ENCODE data around the gene CHIT1.

The CHIT1 gene

GRCh38 chr1:203172184-203173010, 57.1 kb downstream of the CHIT1 start:
- DNase-seq: peak; percentile 52

DNA sequence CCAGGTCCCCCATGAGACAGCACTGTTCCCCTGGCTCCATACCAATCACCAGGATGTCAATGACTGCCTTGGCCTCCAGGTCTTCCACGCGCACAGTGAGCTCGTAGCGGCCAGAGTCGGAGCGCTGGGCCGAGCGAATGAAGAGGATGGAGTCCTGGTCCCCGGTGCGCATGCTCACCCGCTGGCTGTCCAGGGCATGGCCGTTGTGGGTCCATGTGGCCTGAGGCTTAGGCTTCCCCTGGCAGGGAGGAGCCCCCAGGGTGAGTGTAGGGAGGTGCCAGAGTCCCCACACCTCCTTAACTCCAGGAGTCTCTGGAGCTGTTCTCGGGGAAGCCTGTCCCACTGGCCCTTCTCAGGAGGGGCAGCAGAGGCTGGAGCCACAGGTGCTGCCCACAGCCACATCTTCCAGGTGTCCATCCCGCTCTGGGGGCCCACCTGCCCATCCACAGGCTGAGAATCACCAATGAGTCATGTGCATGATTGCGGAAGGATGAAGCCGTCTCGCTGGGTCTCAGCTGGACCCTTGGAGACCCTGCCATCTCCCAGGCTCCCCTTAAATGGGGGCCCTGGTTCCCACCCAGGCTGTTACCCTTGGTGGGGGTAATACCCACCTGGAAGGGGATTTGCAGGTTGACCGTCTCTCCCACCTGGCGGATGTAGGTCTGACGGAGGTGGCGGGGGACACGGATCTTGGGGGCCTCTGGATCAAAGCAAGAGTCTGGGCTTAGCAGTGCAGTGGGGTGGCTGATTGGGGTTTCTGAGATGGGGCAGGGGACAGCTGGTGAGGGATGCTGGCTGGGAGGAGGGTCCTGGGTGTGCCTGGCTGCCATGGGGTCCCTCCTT, 57.9 kb downstream of the CHIT1 start:
- DNase-seq: no peak

GRCh38 chr1:203170625-203171330, 58.7 kb downstream of the CHIT1 start:
- DNase-seq: no peak

- no peak for DNase-seq
Observed at GRCh38 chr1:203169770-203170520, 59.5 kb downstream of the CHIT1 start.

GRCh38 chr1:203168991-203169390, 60.5 kb downstream of the CHIT1 start:
- no peak for DNase-seq

GRCh38 chr1:203168256-203168786, 61.2 kb downstream of the CHIT1 start:
- DNase-seq: no peak

DNA sequence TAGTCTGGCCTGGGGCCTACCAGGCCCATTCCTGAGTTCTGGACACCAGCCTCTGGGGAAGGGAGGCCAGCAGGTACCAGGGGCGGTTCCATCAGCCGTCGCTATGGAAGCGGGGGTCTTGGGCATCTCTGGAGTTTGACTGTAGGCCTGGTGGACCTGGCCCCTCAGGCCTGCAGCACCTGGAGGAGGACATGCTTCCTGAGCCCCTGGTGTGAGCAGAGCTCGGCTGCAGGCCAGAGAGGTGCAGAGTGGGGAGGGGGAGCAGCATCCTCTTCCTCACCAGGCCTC, 61.6 kb downstream of the CHIT1 start:
- DNase-seq: no peak

- DNase-seq: no peak
Observed at GRCh38 chr1:203167026-203167912, 62.2 kb downstream of the CHIT1 start.

DNA sequence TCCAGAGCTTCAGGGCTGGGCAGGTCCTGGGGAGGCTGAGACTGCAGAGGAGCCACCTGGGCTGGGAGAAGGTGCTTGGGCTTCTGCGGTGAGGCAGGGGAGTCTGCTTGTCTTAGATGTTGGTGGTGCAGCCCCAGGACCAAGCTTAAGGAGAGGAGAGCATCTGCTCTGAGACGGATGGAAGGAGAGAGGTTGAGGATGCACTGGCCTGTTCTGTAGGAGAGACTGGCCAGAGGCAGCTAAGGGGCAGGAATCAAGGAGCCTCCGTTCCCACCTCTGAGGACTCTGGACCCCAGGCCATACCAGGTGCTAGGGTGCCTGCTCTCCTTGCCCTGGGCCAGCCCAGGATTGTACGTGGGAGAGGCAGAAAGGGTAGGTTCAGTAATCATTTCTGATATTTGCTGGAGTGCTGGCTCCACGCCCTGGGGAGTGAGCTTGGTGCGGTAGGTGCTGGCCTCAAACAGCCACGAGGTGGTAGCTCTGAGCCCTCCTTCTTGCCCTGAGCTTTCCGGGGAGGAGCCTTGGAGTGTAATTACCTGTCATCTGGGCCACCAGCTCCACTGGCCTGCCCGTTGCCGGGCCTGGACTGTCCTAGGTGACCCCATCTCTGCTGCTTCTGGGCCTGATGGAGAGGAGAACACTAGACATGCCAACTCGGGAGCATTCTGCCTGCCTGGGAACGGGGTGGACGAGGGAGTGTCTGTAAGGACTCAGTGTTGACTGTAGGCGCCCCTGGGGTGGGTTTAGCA, 63.1 kb downstream of the CHIT1 start:
- no peak for DNase-seq

All from stimulated activated CD4-positive, alpha-beta T cell treated with anti-CD3 and anti-CD28 coated beads, Interleukin-4, amount 100 ng/mL, for 24 hours (primary cell).